ENCODE results near the gene MGLL. TPM values are rescaled to one million over a fixed set of nuclear protein-coding genes. Genes with fewer than 3 reads are reported as not detected.

Gene MGLL
- total RNA-seq, 1 donor from 2014 or later = 132 TPM

- Histone ChIP-seq H3K9me3 (no peaks in the 10 kb centered on the region), H3K4me1 (peaks cover 21% of the 10 kb centered on the region), H3K36me3 (peaks cover 24% of the 10 kb centered on the region), H3K27me3 (ENCODE audit: low read depth) (no peaks in the 10 kb centered on the region), H3K27ac (no peak overlapping the region), H3K4me3 (no peak overlapping the region)
- ATAC-seq (no peak), DNase-seq (no peak)
- intact Hi-C loops (cut with DNase I) = no loop called here
- no peak for TF ChIP-seq CTCF (IDR thresholded peaks at IDR 0.05)
Observed at GRCh38 chr3:127805026-127805753, 17.1 kb downstream of the MGLL start.

- ATAC-seq = peak in 1 of 2 donors; percentile 5
Observed at GRCh38 chr3:127804141-127804540, 18.2 kb downstream of the MGLL start.

GRCh38 chr3:127803619-127804018, 18.7 kb downstream of the MGLL start:
- no peaks in the 10 kb centered on the region for H3K27me3 ChIP-seq (ENCODE audit: low read depth)
- no peak for TF ChIP-seq CTCF (IDR thresholded peaks at IDR 0.05)
- no peak overlapping the region for H3K4me3 ChIP-seq
- peaks cover 21% of the 10 kb centered on the region for H3K4me1 ChIP-seq
- H3K9me3 ChIP-seq = no peaks in the 10 kb centered on the region
- intact Hi-C loops (cut with DNase I) = no loop called here
- peaks cover 11% of the 10 kb centered on the region for H3K36me3 ChIP-seq
- no peak for DNase-seq
- peak; percentile 63 to 73 for ATAC-seq
- no peak overlapping the region for H3K27ac ChIP-seq

More at GRCh38 chr3:127804141-127804540, 18.2 kb downstream of the MGLL start:
- no peaks in the 10 kb centered on the region for H3K9me3 ChIP-seq
- H3K4me3 ChIP-seq = no peak overlapping the region
- intact Hi-C loops (cut with DNase I) = no loop called here
- no peak for DNase-seq
- peaks cover 16% of the 10 kb centered on the region for H3K36me3 ChIP-seq
- H3K27ac ChIP-seq = no peak overlapping the region
- H3K27me3 ChIP-seq (ENCODE audit: low read depth) = no peaks in the 10 kb centered on the region
- peaks cover 21% of the 10 kb centered on the region for H3K4me1 ChIP-seq
- TF ChIP-seq CTCF (IDR thresholded peaks at IDR 0.05) = no peak

GRCh38 chr3:127802606-127803005, 19.7 kb downstream of the MGLL start:
- H3K36me3 ChIP-seq = peaks cover 12% of the 10 kb centered on the region

GRCh38 chr3:127801731-127802313, 20.5 kb downstream of the MGLL start:
- ATAC-seq (no peak), DNase-seq (no peak)

More at GRCh38 chr3:127802606-127803005, 19.7 kb downstream of the MGLL start:
- DNase-seq (no peak), ATAC-seq (no peak)
- Histone ChIP-seq H3K4me3 (no peak overlapping the region), H3K27ac (no peak overlapping the region), H3K4me1 (peaks cover 21% of the 10 kb centered on the region), H3K9me3 (no peaks in the 10 kb centered on the region), H3K27me3 (ENCODE audit: low read depth) (no peaks in the 10 kb centered on the region)
- intact Hi-C loops (cut with DNase I) = no loop called here
- no peak for TF ChIP-seq CTCF (IDR thresholded peaks at IDR 0.05)

More at GRCh38 chr3:127801731-127802313, 20.5 kb downstream of the MGLL start:
- intact Hi-C loops (cut with DNase I) = no loop called here
- peaks cover 21% of the 10 kb centered on the region for H3K4me1 ChIP-seq
- no peaks in the 10 kb centered on the region for H3K9me3 ChIP-seq
- H3K4me3 ChIP-seq = no peak overlapping the region
- H3K27ac ChIP-seq = no peak overlapping the region
- no peaks in the 10 kb centered on the region for H3K27me3 ChIP-seq (ENCODE audit: low read depth)
- TF ChIP-seq CTCF (IDR thresholded peaks at IDR 0.05) = no peak
- H3K36me3 ChIP-seq = peaks cover 16% of the 10 kb centered on the region
